K562 (cell line): ENCODE measurements around the gene RNF126. TPM values are rescaled to one million over a fixed set of nuclear protein-coding genes. Genes with fewer than 3 reads are reported as not detected.

Source experiments
- ATAC-seq: fragments of 200-7000 bp; cut with Tn5 transposase; 3 replicates; pipeline ENCODE4 v1.9.1; 2020; ENCODE audit warnings: moderate library complexity
- BruUV-seq: library from RNA; stranded (reverse); fragments of 400-500 nt; replicated peaks from 2 replicates; lab custom pipeline; 2021; lab: Mats Ljungman, UMichigan
- CTCF ChIA-PET: fragments of 300-600 bp; formaldehyde crosslinking; extraction: SDS; loops from one replicate; lab custom pipeline; 2021; ENCODE audit warnings: low intra/inter-chr PET ratio; lab: Yijun Ruan, JAX
- POLR2A ChIA-PET: fragments of 300-600, 350-650 bp; sonication (Branson Sonifier 250); formaldehyde crosslinking; extraction: SDS; loops from one replicate; lab custom pipeline; 2021; ENCODE audit warnings: antibody characterized with exemption, inconsistent platforms; lab: Yijun Ruan, JAX
- DNase-seq, 4 experiments: peaks; one replicate each; pipeline versions ENCODE4 v3.0.0 to v3.0.0-alpha.2; 2011 to 2018; ENCODE audit warnings: low spot score in 3 of 4, mixed read lengths in 3 of 4; ENCODE audit errors: extremely low read depth in 1 of 4
- FAIRE-seq: peaks from 2 replicates; lab custom pipeline; 2011; peaks lifted over from hg19 to GRCh38; lab: Jason Lieb, UNC
- H2AFZ ChIP-seq: 2 replicates; pipeline ENCODE4 v1.6.0; 2011; ENCODE audit warnings: low read depth, low read length, control low read depth, inconsistent platforms
- H3K27ac ChIP-seq: fragments of 200-600 bp; 3 replicates; pipeline ENCODE4 v1.8.0; 2011; ENCODE audit warnings: low read depth, mild to moderate bottlenecking, control low read depth, inconsistent platforms, low read length, moderate library complexity, mixed read lengths; ENCODE audit errors: extremely low read depth
- H3K27me3 ChIP-seq, 2 experiments: fragments of 300-600 bp in 1 of 2; 2 replicates in 1 of 2; 3 replicates in 1 of 2; pipeline versions ENCODE4 v1.6.0 to v1.8.0; 2011; ENCODE audit warnings: inconsistent platforms in 2 of 2, low read length in 2 of 2, mild to moderate bottlenecking in 1 of 2, mixed read lengths in 1 of 2, moderate library complexity in 1 of 2; ENCODE audit not compliant: control insufficient read depth in 2 of 2, insufficient read depth in 2 of 2
- H3K36me3 ChIP-seq: fragments of 300-600 bp; 3 replicates; pipeline ENCODE4 v1.8.0; 2011; ENCODE audit warnings: mild to moderate bottlenecking, low read length, inconsistent platforms; ENCODE audit not compliant: control insufficient read depth, insufficient read depth
- H3K4me1 ChIP-seq, 2 experiments: fragments of 200-600 bp in 1 of 2; replicated peaks in 1 of 2; 2 replicates in 1 of 2; 3 replicates in 1 of 2; pipeline versions ENCODE4 v1.5.1 to v1.8.0; 2011; ENCODE audit warnings: inconsistent platforms in 2 of 2, low read length in 2 of 2, mild to moderate bottlenecking in 1 of 2, mixed read lengths in 1 of 2, moderate library complexity in 1 of 2; ENCODE audit not compliant: control insufficient read depth in 2 of 2, insufficient read depth in 2 of 2
- H3K4me2 ChIP-seq: 2 replicates; pipeline ENCODE4 v1.6.1; 2011; ENCODE audit warnings: low read length, control low read depth, inconsistent platforms, mixed read lengths; ENCODE audit not compliant: insufficient read depth
- H3K4me3 ChIP-seq: fragments of 200-600 bp; sonication (generic), shearing (Covaris generic); 2 replicates; pipeline ENCODE4 v1.5.1; 2016; ENCODE audit warnings: control low read depth, inconsistent platforms
- H3K79me2 ChIP-seq: fragments of 200-600 bp; 3 replicates; pipeline ENCODE4 v1.8.0; 2011; ENCODE audit warnings: low read length, inconsistent platforms; ENCODE audit not compliant: control insufficient read depth, insufficient read depth
- H3K9ac ChIP-seq, 2 experiments: 2 replicates each; pipeline versions ENCODE4 v1.6.0 to v1.6.1; 2011; ENCODE audit warnings: low read depth in 2 of 2, low read length in 2 of 2, control low read depth in 1 of 2, inconsistent platforms in 1 of 2, mild to moderate bottlenecking in 1 of 2, mixed read lengths in 1 of 2; ENCODE audit not compliant: insufficient read depth in 1 of 2
- H3K9me1 ChIP-seq: one replicate; pipeline ENCODE4 v1.6.0; 2011; ENCODE audit warnings: inconsistent platforms, mild to moderate bottlenecking, low read length, moderate library complexity; ENCODE audit not compliant: control insufficient read depth, insufficient read depth
- H3K9me3 ChIP-seq: replicated peaks from 2 replicates; pipeline ENCODE4 v1.5.1; 2011; ENCODE audit warnings: low read depth, low read length, inconsistent platforms; ENCODE audit not compliant: control insufficient read depth, insufficient read depth
- H4K20me1 ChIP-seq: replicated peaks from 2 replicates; pipeline ENCODE4 v1.6.1; 2011; ENCODE audit warnings: low read length, inconsistent platforms, mixed read lengths; ENCODE audit not compliant: control insufficient read depth, insufficient read depth
- ATF6 ChIP-seq: sonication (generic); formaldehyde crosslinking; IDR thresholded peaks from 2 replicates; pipeline ENCODE4 v1.4.0; 2020; ENCODE audit warnings: mild to moderate bottlenecking, missing genetic modification reagents
- CHD4 ChIP-seq: fragments of 200-600 bp; sonication (generic); IDR thresholded peaks from 3 replicates; pipeline ENCODE4 v1.6.1; 2012; ENCODE audit warnings: low read depth, mild to moderate bottlenecking, mixed read lengths, low read length, inconsistent platforms; ENCODE audit not compliant: insufficient read depth, insufficient replicate concordance, poor library complexity, severe bottlenecking
- ETV6 ChIP-seq, 3 experiments: fragments of 150-350 bp in 1 of 3; sonication (generic) in 1 of 3; formaldehyde crosslinking in 1 of 3; IDR thresholded peaks; 2 replicates each; pipeline versions ENCODE4 v1.6.1 to v1.8.0; 2014 to 2022; ENCODE audit warnings: borderline replicate concordance in 2 of 3, low read depth in 2 of 3, antibody characterized with exemption in 1 of 3, low read length in 1 of 3, mild to moderate bottlenecking in 1 of 3, missing genetic modification reagents in 1 of 3
- HMGN3 ChIP-seq: IDR thresholded peaks from 2 replicates; pipeline ENCODE4 v1.6.1; 2011; ENCODE audit warnings: borderline replicate concordance, low read depth, mild to moderate bottlenecking, mixed read lengths, low read length; ENCODE audit not compliant: insufficient read length; ENCODE audit errors: extremely low read depth
- JUND ChIP-seq, 2 experiments: IDR thresholded peaks; 2 replicates in 1 of 2; 3 replicates in 1 of 2; pipeline ENCODE4 v1.6.1; 2011; ENCODE audit warnings: borderline replicate concordance in 2 of 2, low read depth in 2 of 2, low read length in 2 of 2, improper control_type of control experiment in 1 of 2, missing biosample characterization in 1 of 2, missing genetic modification characterization in 1 of 2, missing genetic modification reagents in 1 of 2
- KDM1A ChIP-seq, 2 experiments: fragments of 450-650 bp; IDR thresholded peaks; 2 replicates each; pipeline ENCODE4 v1.6.1; 2016; ENCODE audit warnings: mild to moderate bottlenecking in 2 of 2
- PHF21A ChIP-seq: fragments of 450-650 bp; IDR thresholded peaks from 2 replicates; pipeline ENCODE4 v1.6.1; 2017; ENCODE audit warnings: low read depth, borderline replicate concordance
- SIN3A ChIP-seq, 2 experiments: fragments of 150-350 bp in 1 of 2; IDR thresholded peaks; 2 replicates each; pipeline ENCODE4 v1.6.1; 2011 to 2016; ENCODE audit warnings: borderline replicate concordance in 2 of 2, low read depth in 2 of 2, low read length in 2 of 2, mild to moderate bottlenecking in 2 of 2, moderate library complexity in 2 of 2; ENCODE audit not compliant: control insufficient read depth in 1 of 2
- SMARCA4 ChIP-seq: fragments of 450-650 bp; IDR thresholded peaks from 2 replicates; pipeline ENCODE4 v1.6.1; 2016
- SMARCB1 ChIP-seq: IDR thresholded peaks from 2 replicates; pipeline ENCODE4 v1.6.1; 2011; ENCODE audit warnings: improper control_type of control experiment, low read depth; ENCODE audit not compliant: insufficient read length
- SP1 ChIP-seq: sonication (generic); formaldehyde crosslinking; IDR thresholded peaks from 2 replicates; pipeline ENCODE4 v1.8.1; 2022; ENCODE audit warnings: mild to moderate bottlenecking, missing genetic modification reagents
- TFAM ChIP-seq: fragments of 250-450 bp; sonication (Bioruptor Pico); conservative IDR thresholded peaks from 2 replicates; pipeline ENCODE4 v1.5.0; 2021; ENCODE audit warnings: mild to moderate bottlenecking, moderate library complexity
- THAP7 ChIP-seq: fragments of 250-450 bp; sonication (Bioruptor Pico); IDR thresholded peaks from 2 replicates; pipeline ENCODE4 v1.5.0; 2021
- TOE1 ChIP-seq, 2 experiments: fragments of 450-650 bp in 1 of 2; sonication (generic) in 1 of 2; formaldehyde crosslinking in 1 of 2; IDR thresholded peaks; 2 replicates each; pipeline versions ENCODE4 v1.7.1 to v1.8.0; 2016 to 2022; ENCODE audit warnings: borderline replicate concordance in 2 of 2, mild to moderate bottlenecking in 2 of 2, antibody characterized with exemption in 1 of 2, inconsistent platforms in 1 of 2, low read depth in 1 of 2, missing genetic modification reagents in 1 of 2, moderate library complexity in 1 of 2
- ZBTB8A ChIP-seq: fragments of 450-650 bp; IDR thresholded peaks from 2 replicates; pipeline ENCODE4 v1.6.1; 2018; ENCODE audit warnings: mild to moderate bottlenecking, moderate library complexity; ENCODE audit not compliant: partially characterized antibody
- ZC3H8 ChIP-seq: fragments of 450-650 bp; IDR thresholded peaks from 2 replicates; pipeline ENCODE4 v1.6.1; 2017
- WGBS: fragments of 100-300 bp; shearing (Covaris generic); methylation state at CpG from one replicate; pipeline ENCODE4 v1.1.6; 2016; ENCODE audit warnings: low coverage, mixed read lengths; ENCODE audit not compliant: insufficient coverage; ENCODE audit errors: missing lambda C conversion rate; 5-methylcytosine and 5-hydroxymethylcytosine counted together
- in situ Hi-C: fragments of 300-500 bp; cut with MboI; formaldehyde crosslinking; loops from 4 replicates; pipeline ENCODE4 v1.15.0; 2018; ENCODE audit warnings: inconsistent platforms, mixed read lengths
- intact Hi-C: fragments of 100-400 bp; cut with micrococcal nuclease; formaldehyde crosslinking; loops from 2 replicates; pipeline ENCODE4 v1.14.2; 2022
- polyA plus RNA-seq, 8 experiments: library from polyadenylated mRNA; depleted of rRNA in 4 of 8; stranded (reverse) in 5 of 8; unstranded in 3 of 8; fragments of >200 nt; fragmentation: Nextera tagmentation in 2 of 8; fragmentation: Illumina TruSeq in 1 of 8; extraction: Ambion mirVana in 2 of 8; extraction: Trizol in 1 of 8; gene quantifications; 2 replicates each; pipeline versions ENCODE4 v1.2.1 to v1.2.3, GENCODE V29; 2011 to 2014; ENCODE audit warnings: inconsistent platforms in 1 of 8, missing spikeins in 1 of 8
- total RNA-seq, 7 experiments: library from RNA; depleted of rRNA in 6 of 7; stranded (reverse); fragments of >200 nt in 6 of 7; fragmentation: Illumina TruSeq in 2 of 7; extraction: Trizol in 2 of 7; gene quantifications; 2 replicates each; pipeline versions ENCODE4 v1.2.1 to v1.2.3, GENCODE V29; 2011 to 2021; ENCODE audit warnings: low replicate concordance in 1 of 7

The RNF126 gene
- total and polyA plus RNA-seq, 9 of the 15 experiments (the other 6 are each of a cell fraction or from before 2014, with no cell fraction given) = 0.27 to 101 (median 12.3) TPM

GRCh38 chr19:639253-640160 is 23.5 kb downstream of the RNF126 start, which contains the start of gene FGF22:
TSS of gene FGF22 (plus strand) at chr19:639879. CDS start at chr19:639926, 47 bp downstream.
- H2AFZ ChIP-seq = peak within 1 kb of the TSS; percentile 89
- H3K9me3 ChIP-seq = no peaks in the 10 kb centered on the region
- H4K20me1 ChIP-seq = no peaks in the 10 kb centered on the region
- ChIA-PET CTCF (no interaction called here), POLR2A (interaction anchor here (0.6 kb wide), 1 partner anchor 342 kb away, joined by 3 read pairs; no protein-coding TSS in a partner anchor)
- H3K9me1 ChIP-seq = no peaks in the 10 kb centered on the region
- no TSS peak for BruUV-seq
- no peaks in the 10 kb centered on the region for H3K79me2 ChIP-seq
- FAIRE-seq (peak; percentile 80), ATAC-seq (peak; percentile 98), DNase-seq (peak; percentile 95 to 99 (median 99))
- H3K4me2 ChIP-seq = peak within 1 kb of the TSS; percentile 84
- H3K4me3 ChIP-seq = peak within 1 kb of the TSS; percentile 47
- no peaks in the 10 kb centered on the region for H3K27me3 ChIP-seq
- in situ Hi-C loops (no loop called here), intact Hi-C loops (no loop called here)
- 2% methylated on average over 44 of the region's 109 CpGs for WGBS
- H3K4me1 ChIP-seq = peaks cover 4 to 57% of the 10 kb centered on the region in 2 experiments; a peak in 4 of 5 replicates
- H3K9ac ChIP-seq = peak within 1 kb of the TSS; percentile 53 to 89
- H3K36me3 ChIP-seq = peaks cover 6% of the 10 kb centered on the region; the same call in 1 of the 3 replicates
- peak within 1 kb of the TSS; percentile 31; the same call in 1 of the 3 replicates for H3K27ac ChIP-seq
- TF ChIP-seq ZC3H8 (no peak), SMARCA4 (peak; percentile 48), THAP7 (CRISPR knock-in tag) (no peak), HMGN3 (peak; percentile 66), ETV6 (IDR thresholded peaks at IDR 0.05; ENCODE audit: borderline replicate concordance in 1 of 2, low read depth in 2 of 2, low read length in 1 of 2) (no peak), ETV6 (CRISPR knock-in tag; IDR thresholded peaks at IDR 0.05; ENCODE audit: borderline replicate concordance) (no peak), PHF21A (0 out of 2 replicates have a peak, but pooled peaks have one; percentile 26), JUND (IDR thresholded peaks at IDR 0.05; ENCODE audit: borderline replicate concordance, low read depth, low read length) (peak; percentile 55; the same call in 1 of the 2 replicates), JUND (tag; IDR thresholded peaks at IDR 0.05; ENCODE audit: borderline replicate concordance, low read depth, low read length) (no peak; the same call in 2 of the 3 replicates), KDM1A (IDR thresholded peaks at IDR 0.05) (peak in 1 of 2 experiments; percentile 13; a peak in 1 of 4 replicates), SIN3A (IDR thresholded peaks at IDR 0.05; ENCODE audit: borderline replicate concordance in 2 of 2, control insufficient read depth in 1 of 2, low read depth in 2 of 2, low read length in 2 of 2) (peak; percentile 31 to 44; a peak in 1 of 4 replicates), ATF6 (CRISPR knock-in tag) (no peak), TFAM (no peak), ZBTB8A (no peak), TOE1 (IDR thresholded peaks at IDR 0.05; ENCODE audit: borderline replicate concordance) (0 out of 2 replicates have a peak, but pooled peaks have one; percentile 37), TOE1 (CRISPR knock-in tag; IDR thresholded peaks at IDR 0.05; ENCODE audit: borderline replicate concordance, low read depth) (no peak), CHD4 (no peak), SMARCB1 (no peak), SP1 (CRISPR knock-in tag) (peak; percentile 62)
